Nephron progenitor cell (in vitro differentiated cells): Measurements from ENCODE around the gene IGLL5.
"Not testable (repeated sequence)": the region's sequence is repeated elsewhere in the genome, so short reads cannot be mapped to it uniquely, and the experiment has no call there.

Source experiments
- DNase-seq: peaks from one replicate; pipeline ENCODE4 v3.0.0; 2021
- H3K27ac Mint-ChIP-seq: 2 replicates; pipeline ENCODE4 v1.8.0; 2021; ENCODE audit warnings: mild to moderate bottlenecking, moderate library complexity, mixed read lengths
- H3K27me3 Mint-ChIP-seq: 2 replicates; pipeline ENCODE4 v1.8.0; 2021; ENCODE audit warnings: mild to moderate bottlenecking, low read depth, mixed read lengths; ENCODE audit not compliant: poor library complexity
- H3K36me3 Mint-ChIP-seq: 2 replicates; pipeline ENCODE4 v1.8.0; 2021; ENCODE audit warnings: low read depth, mixed read lengths
- H3K4me1 Mint-ChIP-seq: 2 replicates; pipeline ENCODE4 v1.8.0; 2021; ENCODE audit warnings: mixed read lengths
- H3K4me3 Mint-ChIP-seq: 2 replicates; pipeline ENCODE4 v1.8.0; 2021; ENCODE audit warnings: mild to moderate bottlenecking, moderate library complexity, mixed read lengths
- H3K9me3 Mint-ChIP-seq: 2 replicates; pipeline ENCODE4 v1.8.0; 2021; ENCODE audit warnings: mild to moderate bottlenecking, moderate library complexity, mixed read lengths
- CTCF ChIP-seq: fragments of 200-600 bp; sonication (generic); IDR thresholded peaks from 2 replicates; pipeline ENCODE4 v1.5.0; 2021; ENCODE audit warnings: antibody characterized with exemption

The IGLL5 gene

GRCh38 chr22:22901578-22902218 is 14.1 kb downstream of the IGLL5 start:
- Mint-ChIP-seq H3K9me3 (peaks cover under 1% of the 10 kb centered on the region), H3K36me3 (no peaks in the 10 kb centered on the region), H3K4me1 (no peaks in the 10 kb centered on the region), H3K4me3 (no peak overlapping the region), H3K27me3 (peaks cover 38% of the 10 kb centered on the region), H3K27ac (no peak overlapping the region)
- DNase-seq, result no peak
- no peak for TF ChIP-seq CTCF

GRCh38 chr22:22902247-22903001 is 14.8 kb downstream of the IGLL5 start:
- Mint-ChIP-seq H3K9me3 (peaks cover 3% of the 10 kb centered on the region), H3K4me1 (no peaks in the 10 kb centered on the region), H3K4me3 (no peak overlapping the region), H3K27ac (no peak overlapping the region), H3K36me3 (no peaks in the 10 kb centered on the region), H3K27me3 (peaks cover 34% of the 10 kb centered on the region)
- no peak for TF ChIP-seq CTCF
- no peak for DNase-seq

- Mint-ChIP-seq H3K27me3 (peaks cover 29% of the 10 kb centered on the region), H3K4me1 (no peaks in the 10 kb centered on the region), H3K4me3 (no peak overlapping the region), H3K27ac (no peak overlapping the region), H3K9me3 (peaks cover 3% of the 10 kb centered on the region), H3K36me3 (no peaks in the 10 kb centered on the region)
- no peak for DNase-seq
- TF ChIP-seq CTCF, result no peak
Observed at GRCh38 chr22:22903355-22903777, 15.8 kb downstream of the IGLL5 start.

- not testable (repeated sequence) for H3K36me3 Mint-ChIP-seq, H3K4me3 Mint-ChIP-seq, H3K4me1 Mint-ChIP-seq, H3K9me3 Mint-ChIP-seq, DNase-seq, H3K27ac Mint-ChIP-seq
- peaks cover 31% of the 10 kb centered on the region for H3K27me3 Mint-ChIP-seq
Observed at GRCh38 chr22:22903781-22904192, 16.2 kb downstream of the IGLL5 start.

- H3K27ac Mint-ChIP-seq, result peak overlapping the region; percentile 45
- not testable (repeated sequence) for H3K4me3 Mint-ChIP-seq, H3K36me3 Mint-ChIP-seq, DNase-seq, H3K9me3 Mint-ChIP-seq, H3K4me1 Mint-ChIP-seq
- H3K27me3 Mint-ChIP-seq, result peaks cover 38% of the 10 kb centered on the region
Observed at GRCh38 chr22:22904736-22905135, 17.1 kb downstream of the IGLL5 start.

GRCh38 chr22:22906391-22906790 is 18.8 kb downstream of the IGLL5 start:
- not testable (repeated sequence) for H3K9me3 Mint-ChIP-seq, DNase-seq, H3K4me3 Mint-ChIP-seq, H3K36me3 Mint-ChIP-seq, H3K4me1 Mint-ChIP-seq, H3K27ac Mint-ChIP-seq
- H3K27me3 Mint-ChIP-seq, result peaks cover 52% of the 10 kb centered on the region

- H3K4me1 Mint-ChIP-seq, result no peaks in the 10 kb centered on the region
- no peak overlapping the region for H3K4me3 Mint-ChIP-seq
- peaks cover 54% of the 10 kb centered on the region for H3K27me3 Mint-ChIP-seq
- DNase-seq, result no peak
- TF ChIP-seq CTCF, result no peak
- H3K9me3 Mint-ChIP-seq, result peaks cover 3% of the 10 kb centered on the region
- H3K36me3 Mint-ChIP-seq, result no peaks in the 10 kb centered on the region
- peak overlapping the region; percentile 51 for H3K27ac Mint-ChIP-seq
Observed at GRCh38 chr22:22906907-22907550, 19.4 kb downstream of the IGLL5 start.
